ENCODE measurements around the gene GNS. TPM values are rescaled to one million over a fixed set of nuclear protein-coding genes. Genes with fewer than 3 reads are reported as not detected.

GNS gene
- total and polyA plus RNA-seq, 2 of the 13 experiments (the other 11 are each of a cell fraction or from before 2014, with no cell fraction given) = 49.8 to 51.0 TPM

DNA sequence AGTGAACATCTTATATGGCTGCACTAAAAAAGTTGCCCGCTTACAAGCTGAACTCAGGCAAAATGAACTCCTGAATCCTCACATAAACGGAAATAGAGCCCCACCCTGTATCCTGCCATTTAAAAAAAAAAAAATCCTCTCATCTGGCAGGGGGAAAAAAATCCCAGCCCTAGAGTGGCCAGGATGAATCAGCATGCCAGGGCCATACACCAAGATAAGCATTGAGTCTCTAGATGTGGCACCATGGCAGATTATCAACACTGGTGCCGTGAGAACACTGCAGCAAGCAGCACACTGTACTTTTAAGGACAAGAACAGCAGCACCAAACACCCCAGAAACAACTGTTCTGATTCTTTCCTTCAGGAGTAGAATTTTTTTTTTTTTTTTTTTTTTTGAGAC, 83.4 kb downstream of the GNS start:
- no peak overlapping the region for H3K4me3 ChIP-seq (replicated peaks in 1 of 3; ENCODE audit: insufficient read depth in 1 of 3, low read depth in 2 of 3, low read length in 3 of 3)
- H3K9me3 ChIP-seq (ENCODE audit: low read length) = no peaks in the 10 kb centered on the region
- TF ChIP-seq WIZ (CRISPR knock-in tag; IDR thresholded peaks at IDR 0.05) (no peak), ZNF761 (CRISPR knock-in tag; conservative IDR thresholded peaks at IDR 0.05) (no peak), NRL (CRISPR knock-in tag; IDR thresholded peaks at IDR 0.05; ENCODE audit: borderline replicate concordance) (no peak), ZBTB38 (CRISPR knock-in tag; IDR thresholded peaks at IDR 0.05) (no peak), KDM4B (CRISPR knock-in tag; IDR thresholded peaks at IDR 0.05) (no peak), NCOA2 (CRISPR knock-in tag; IDR thresholded peaks at IDR 0.05) (no peak), ZNF468 (CRISPR knock-in tag; IDR thresholded peaks at IDR 0.05) (no peak), ZNF776 (CRISPR knock-in tag; IDR thresholded peaks at IDR 0.05) (no peak), ZNF772 (CRISPR knock-in tag; IDR thresholded peaks at IDR 0.05) (no peak), GATAD1 (CRISPR knock-in tag; IDR thresholded peaks at IDR 0.05) (no peak), ZNF749 (CRISPR knock-in tag; IDR thresholded peaks at IDR 0.05; ENCODE audit: borderline replicate concordance) (no peak)
- TF ChIP-seq, protein P1, sequence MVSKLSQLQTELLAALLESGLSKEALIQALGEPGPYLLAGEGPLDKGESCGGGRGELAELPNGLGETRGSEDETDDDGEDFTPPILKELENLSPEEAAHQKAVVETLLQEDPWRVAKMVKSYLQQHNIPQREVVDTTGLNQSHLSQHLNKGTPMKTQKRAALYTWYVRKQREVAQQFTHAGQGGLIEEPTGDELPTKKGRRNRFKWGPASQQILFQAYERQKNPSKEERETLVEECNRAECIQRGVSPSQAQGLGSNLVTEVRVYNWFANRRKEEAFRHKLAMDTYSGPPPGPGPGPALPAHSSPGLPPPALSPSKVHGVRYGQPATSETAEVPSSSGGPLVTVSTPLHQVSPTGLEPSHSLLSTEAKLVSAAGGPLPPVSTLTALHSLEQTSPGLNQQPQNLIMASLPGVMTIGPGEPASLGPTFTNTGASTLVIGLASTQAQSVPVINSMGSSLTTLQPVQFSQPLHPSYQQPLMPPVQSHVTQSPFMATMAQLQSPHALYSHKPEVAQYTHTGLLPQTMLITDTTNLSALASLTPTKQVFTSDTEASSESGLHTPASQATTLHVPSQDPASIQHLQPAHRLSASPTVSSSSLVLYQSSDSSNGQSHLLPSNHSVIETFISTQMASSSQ (IDR thresholded peaks at IDR 0.05; ENCODE audit: low read depth) = no peak
- TF ChIP-seq, protein P1 (CRISPR knock-in tag; IDR thresholded peaks at IDR 0.05; ENCODE audit: borderline replicate concordance) = no peak
- TF ChIP-seq, protein P2, sequence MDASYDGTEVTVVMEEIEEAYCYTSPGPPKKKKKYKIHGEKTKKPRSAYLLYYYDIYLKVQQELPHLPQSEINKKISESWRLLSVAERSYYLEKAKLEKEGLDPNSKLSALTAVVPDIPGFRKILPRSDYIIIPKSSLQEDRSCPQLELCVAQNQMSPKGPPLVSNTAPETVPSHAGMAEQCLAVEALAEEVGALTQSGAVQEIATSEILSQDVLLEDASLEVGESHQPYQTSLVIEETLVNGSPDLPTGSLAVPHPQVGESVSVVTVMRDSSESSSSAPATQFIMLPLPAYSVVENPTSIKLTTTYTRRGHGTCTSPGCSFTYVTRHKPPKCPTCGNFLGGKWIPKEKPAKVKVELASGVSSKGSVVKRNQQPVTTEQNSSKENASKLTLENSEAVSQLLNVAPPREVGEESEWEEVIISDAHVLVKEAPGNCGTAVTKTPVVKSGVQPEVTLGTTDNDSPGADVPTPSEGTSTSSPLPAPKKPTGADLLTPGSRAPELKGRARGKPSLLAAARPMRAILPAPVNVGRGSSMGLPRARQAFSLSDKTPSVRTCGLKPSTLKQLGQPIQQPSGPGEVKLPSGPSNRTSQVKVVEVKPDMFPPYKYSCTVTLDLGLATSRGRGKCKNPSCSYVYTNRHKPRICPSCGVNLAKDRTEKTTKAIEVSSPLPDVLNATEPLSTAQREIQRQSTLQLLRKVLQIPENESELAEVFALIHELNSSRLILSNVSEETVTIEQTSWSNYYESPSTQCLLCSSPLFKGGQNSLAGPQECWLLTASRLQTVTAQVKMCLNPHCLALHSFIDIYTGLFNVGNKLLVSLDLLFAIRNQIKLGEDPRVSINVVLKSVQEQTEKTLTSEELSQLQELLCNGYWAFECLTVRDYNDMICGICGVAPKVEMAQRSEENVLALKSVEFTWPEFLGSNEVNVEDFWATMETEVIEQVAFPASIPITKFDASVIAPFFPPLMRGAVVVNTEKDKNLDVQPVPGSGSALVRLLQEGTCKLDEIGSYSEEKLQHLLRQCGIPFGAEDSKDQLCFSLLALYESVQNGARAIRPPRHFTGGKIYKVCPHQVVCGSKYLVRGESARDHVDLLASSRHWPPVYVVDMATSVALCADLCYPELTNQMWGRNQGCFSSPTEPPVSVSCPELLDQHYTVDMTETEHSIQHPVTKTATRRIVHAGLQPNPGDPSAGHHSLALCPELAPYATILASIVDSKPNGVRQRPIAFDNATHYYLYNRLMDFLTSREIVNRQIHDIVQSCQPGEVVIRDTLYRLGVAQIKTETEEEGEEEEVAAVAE (CRISPR knock-in tag; IDR thresholded peaks at IDR 0.05; ENCODE audit: borderline replicate concordance) = no peak
- TF ChIP-seq, protein P3, sequence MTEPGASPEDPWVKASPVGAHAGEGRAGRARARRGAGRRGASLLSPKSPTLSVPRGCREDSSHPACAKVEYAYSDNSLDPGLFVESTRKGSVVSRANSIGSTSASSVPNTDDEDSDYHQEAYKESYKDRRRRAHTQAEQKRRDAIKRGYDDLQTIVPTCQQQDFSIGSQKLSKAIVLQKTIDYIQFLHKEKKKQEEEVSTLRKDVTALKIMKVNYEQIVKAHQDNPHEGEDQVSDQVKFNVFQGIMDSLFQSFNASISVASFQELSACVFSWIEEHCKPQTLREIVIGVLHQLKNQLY (CRISPR knock-in tag; IDR thresholded peaks at IDR 0.05) = no peak
- TF ChIP-seq, protein P4, sequence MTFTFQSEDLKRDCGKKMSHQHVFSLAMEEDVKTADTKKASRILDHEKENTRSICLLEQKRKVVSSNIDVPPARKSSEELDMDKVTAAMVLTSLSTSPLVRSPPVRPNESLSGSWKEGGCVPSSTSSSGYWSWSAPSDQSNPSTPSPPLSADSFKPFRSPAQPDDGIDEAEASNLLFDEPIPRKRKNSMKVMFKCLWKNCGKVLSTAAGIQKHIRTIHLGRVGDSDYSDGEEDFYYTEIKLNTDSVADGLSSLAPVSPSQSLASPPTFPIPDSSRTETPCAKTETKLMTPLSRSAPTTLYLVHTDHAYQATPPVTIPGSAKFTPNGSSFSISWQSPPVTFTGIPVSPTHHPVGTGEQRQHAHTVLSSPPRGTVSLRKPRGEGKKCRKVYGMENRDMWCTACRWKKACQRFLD (CRISPR knock-in tag; IDR thresholded peaks at IDR 0.05; ENCODE audit: borderline replicate concordance) = no peak
- H3K4me2 ChIP-seq (ENCODE audit: low read depth, low read length) = no peak overlapping the region
- ChIA-PET CTCF (ENCODE audit: low intra/inter-chr PET ratio, low total read pairs) (no interaction called here), POLR2A (no interaction called here)
- no peak overlapping the region for H2AFZ ChIP-seq (ENCODE audit: low read length)
- 98% methylated on average over 3 of the region's 3 CpGs for WGBS (ENCODE audit: low lambda C conversion rate)
- H3K9ac ChIP-seq (ENCODE audit: insufficient read depth, low read depth, low read length) = no peak overlapping the region
- H3K36me3 ChIP-seq (replicated peaks in 1 of 2; ENCODE audit: control insufficient read depth in 1 of 2, insufficient read depth in 2 of 2, low read length in 2 of 2) = no peaks in the 10 kb centered on the region
- no peak overlapping the region for H3K27ac ChIP-seq (ENCODE audit: extremely low read length, insufficient read depth, low read length)
- H3K4me1 ChIP-seq (ENCODE audit: insufficient read depth, low read length) = peaks cover 66% of the 10 kb centered on the region
- no TSS peak for BruUV-seq (replicated peaks)
- FAIRE-seq (no peak), DNase-seq (ENCODE audit: low spot score) (no peak), ATAC-seq (no peak)
- in situ Hi-C loops (cut with HindIII; ENCODE audit: extremely low pct_ligation_motif_present, low pct_unique_long_range_greater_than_20kb) = no loop called here
- no peaks in the 10 kb centered on the region for H3K27me3 ChIP-seq (ENCODE audit: control insufficient read depth in 1 of 2, insufficient read depth in 2 of 2, low read length in 2 of 2)
- H4K20me1 ChIP-seq (ENCODE audit: insufficient read depth, low read length) = peaks cover 3% of the 10 kb centered on the region; the same call in 1 of the 2 replicates
- H3K79me2 ChIP-seq (ENCODE audit: insufficient read depth, low read length) = peaks cover 17% of the 10 kb centered on the region
- intact Hi-C loops (cut with micrococcal nuclease; ENCODE audit: unreplicated experiment) = no loop called here

Measured in HepG2 (cell line).